NCI-H69 (cell line): Measurements from ENCODE around the gene CCDC38.
"Not testable (repeated sequence)": the region's sequence is repeated elsewhere in the genome, so short reads cannot be mapped to it uniquely, and the experiment has no call there.

Experiments used
- DNase-seq: peaks from one replicate; lab custom pipeline; 2025; lab: John Stamatoyannopoulos, UW

The CCDC38 gene

GRCh38 chr12:95882080-95882479, 60.3 kb downstream of the CCDC38 start:
- peak; percentile 75 for DNase-seq

GRCh38 chr12:95881331-95881955, 61.0 kb downstream of the CCDC38 start:
- DNase-seq: peak; percentile 98

- DNase-seq: peak; percentile 58
Observed at GRCh38 chr12:95880895-95881294, 61.5 kb downstream of the CCDC38 start.

GRCh38 chr12:95877622-95878021, 64.8 kb downstream of the CCDC38 start:
- peak; percentile 62 for DNase-seq

GRCh38 chr12:95874452-95874851, 68.0 kb downstream of the CCDC38 start:
- peak; percentile 23 for DNase-seq

GRCh38 chr12:95870897-95871296, 71.5 kb downstream of the CCDC38 start:
- DNase-seq: no peak

- no peak for DNase-seq
Observed at GRCh38 chr12:95863337-95863736, 79.1 kb downstream of the CCDC38 start.

- no peak for DNase-seq
Observed at GRCh38 chr12:95862038-95862437, 80.4 kb downstream of the CCDC38 start.

- DNase-seq: peak; percentile 41
Observed at GRCh38 chr12:95859947-95860850, 82.2 kb downstream of the CCDC38 start.

GRCh38 chr12:95859344-95859816, 83.0 kb downstream of the CCDC38 start:
- peak; percentile 70 for DNase-seq

GRCh38 chr12:95858451-95859343, 83.7 kb downstream of the CCDC38 start, which contains the start of gene SNRPF:
Gene SNRPF (plus strand): TSS chr12:95858952. CDS start chr12:95859074, 122 bp downstream.
- DNase-seq: peak; percentile 99

GRCh38 chr12:95857799-95858198, 84.6 kb downstream of the CCDC38 start:
- no peak for DNase-seq

GRCh38 chr12:95857156-95857555, 85.3 kb downstream of the CCDC38 start:
- DNase-seq: no peak

GRCh38 chr12:95852133-95852532, 90.3 kb downstream of the CCDC38 start:
- no peak for DNase-seq

- DNase-seq: no peak
Observed at GRCh38 chr12:95851606-95852005, 90.8 kb downstream of the CCDC38 start.

GRCh38 chr12:95848575-95849388, 93.6 kb downstream of the CCDC38 start:
- peak; percentile 59 for DNase-seq

GRCh38 chr12:95842426-95842825, 100.0 kb downstream of the CCDC38 start:
- DNase-seq: not testable (repeated sequence)

GRCh38 chr12:95838125-95838524, 104.3 kb downstream of the CCDC38 start:
- DNase-seq: peak; percentile 96

GRCh38 chr12:95837240-95838038, 105.0 kb downstream of the CCDC38 start:
- DNase-seq: peak; percentile 76

GRCh38 chr12:95836630-95837239, 105.7 kb downstream of the CCDC38 start:
- DNase-seq: peak; percentile 79
